IMR-90 (cell line): Measurements from ENCODE around the gene NLRP1. TPM values are rescaled to one million over a fixed set of nuclear protein-coding genes. Genes with fewer than 3 reads are reported as not detected.

ENCODE experiments used
- ATAC-seq: fragments of 200-7000 bp; cut with Tn5 transposase; 2 replicates; pipeline ENCODE4 v1.9.1; 2020; ENCODE audit warnings: low read depth, mild to moderate bottlenecking, moderate library complexity
- BruUV-seq: library from RNA; stranded (reverse); fragments of 400-500 nt; replicated peaks from 2 replicates; lab custom pipeline; 2021; lab: Mats Ljungman, UMichigan
- CTCF ChIA-PET: fragments of 300-600 bp; formaldehyde crosslinking; extraction: SDS; loops from one replicate; lab custom pipeline; 2021; ENCODE audit warnings: antibody characterized with exemption; lab: Yijun Ruan, JAX
- POLR2A ChIA-PET: fragments of 300-600 bp; sonication (Branson Sonifier 250); formaldehyde crosslinking; loops from one replicate; lab custom pipeline; 2022; ENCODE audit warnings: antibody characterized with exemption; ENCODE audit not compliant: unreplicated experiment; lab: Charles Lee
- DNase-seq: peaks from one replicate; pipeline ENCODE4 v3.0.0; 2013
- H2AFZ ChIP-seq: replicated peaks from 2 replicates; pipeline ENCODE3; 2013; ENCODE audit warnings: low read length, mild to moderate bottlenecking; ENCODE audit not compliant: poor library complexity
- H2AK5ac ChIP-seq: 2 replicates; pipeline ENCODE4 v1.6.1; 2013; ENCODE audit warnings: low read depth, low read length, inconsistent platforms
- H2AK9ac ChIP-seq: replicated peaks from 2 replicates; pipeline ENCODE3; 2013; ENCODE audit warnings: mild to moderate bottlenecking, low read depth, low read length, moderate library complexity; ENCODE audit not compliant: poor library complexity
- H2BK120ac ChIP-seq: 2 replicates; pipeline ENCODE4 v1.6.1; 2013; ENCODE audit warnings: low read depth, low read length, inconsistent platforms
- H2BK15ac ChIP-seq: 3 replicates; pipeline ENCODE4 v1.6.1; 2013; ENCODE audit warnings: low read depth, low read length, inconsistent platforms
- H2BK20ac ChIP-seq: 2 replicates; pipeline ENCODE4 v1.6.1; 2013; ENCODE audit warnings: low read depth, mild to moderate bottlenecking, inconsistent platforms, low read length, moderate library complexity
- H2BK5ac ChIP-seq: 2 replicates; pipeline ENCODE4 v1.6.1; 2013; ENCODE audit warnings: mild to moderate bottlenecking, low read depth, low read length, inconsistent platforms; ENCODE audit not compliant: poor library complexity, severe bottlenecking
- H3K14ac ChIP-seq: replicated peaks from 2 replicates; pipeline ENCODE4 v1.6.1; 2013; ENCODE audit warnings: low read depth, low read length, inconsistent platforms
- H3K18ac ChIP-seq: 2 replicates; pipeline ENCODE4 v1.6.1; 2013; ENCODE audit warnings: low read depth, low read length, control low read depth
- H3K23ac ChIP-seq: 2 replicates; pipeline ENCODE4 v1.6.1; 2013; ENCODE audit warnings: low read depth, low read length, inconsistent platforms
- H3K27ac ChIP-seq: 2 replicates; pipeline ENCODE4 v1.5.1; 2013; ENCODE audit warnings: mild to moderate bottlenecking, control low read depth, low read length; ENCODE audit not compliant: insufficient read depth
- H3K27me3 ChIP-seq: 2 replicates; pipeline ENCODE4 v1.6.1; 2013; ENCODE audit warnings: low read length; ENCODE audit not compliant: control insufficient read depth, insufficient read depth
- H3K36me3 ChIP-seq: 2 replicates; pipeline ENCODE4 v1.6.1; 2013; ENCODE audit warnings: low read length, mixed read lengths; ENCODE audit not compliant: control insufficient read depth, insufficient read depth
- H3K4ac ChIP-seq: 2 replicates; pipeline ENCODE4 v1.6.1; 2013; ENCODE audit warnings: low read depth, low read length, inconsistent platforms
- H3K4me1 ChIP-seq: 2 replicates; pipeline ENCODE4 v1.6.1; 2013; ENCODE audit warnings: low read length, mixed read lengths; ENCODE audit not compliant: control insufficient read depth, insufficient read depth
- H3K4me2 ChIP-seq: 2 replicates; pipeline ENCODE4 v1.6.1; 2013; ENCODE audit warnings: low read depth, mild to moderate bottlenecking, control low read depth, low read length, moderate library complexity
- H3K4me3 ChIP-seq: 2 replicates; pipeline ENCODE4 v1.5.1; 2013; ENCODE audit warnings: low read depth, mild to moderate bottlenecking, control low read depth, low read length, moderate library complexity; ENCODE audit not compliant: insufficient read depth
- H3K56ac ChIP-seq: 2 replicates; pipeline ENCODE4 v1.6.1; 2013; ENCODE audit warnings: low read length, inconsistent platforms; ENCODE audit not compliant: insufficient read depth; ENCODE audit errors: extremely low read depth
- H3K79me1 ChIP-seq, 2 experiments: 2 replicates each; pipeline ENCODE4 v1.6.1; 2013; ENCODE audit warnings: low read length in 2 of 2, inconsistent platforms in 1 of 2, low read depth in 1 of 2
- H3K9ac ChIP-seq: 2 replicates; pipeline ENCODE4 v1.6.1; 2013; ENCODE audit warnings: low read depth, low read length, control low read depth
- H3K9me1 ChIP-seq: 2 replicates; pipeline ENCODE4 v1.6.1; 2013; ENCODE audit warnings: low read length, inconsistent platforms; ENCODE audit not compliant: insufficient read depth
- H3K9me3 ChIP-seq: 2 replicates; pipeline ENCODE4 v1.6.1; 2013; ENCODE audit warnings: low read length; ENCODE audit not compliant: control insufficient read depth, insufficient read depth
- H4K20me1 ChIP-seq: 2 replicates; pipeline ENCODE4 v1.6.1; 2013; ENCODE audit warnings: low read length, inconsistent platforms; ENCODE audit not compliant: insufficient read depth
- H4K5ac ChIP-seq: 2 replicates; pipeline ENCODE4 v1.6.1; 2013; ENCODE audit warnings: mild to moderate bottlenecking, low read depth, low read length, control low read depth
- H4K8ac ChIP-seq, 2 experiments: 2 replicates each; pipeline ENCODE4 v1.6.1; 2013; ENCODE audit warnings: low read depth in 2 of 2, low read length in 2 of 2, control low read depth in 1 of 2, inconsistent platforms in 1 of 2
- H4K91ac ChIP-seq: 2 replicates; pipeline ENCODE4 v1.6.1; 2013; ENCODE audit warnings: low read depth, low read length, inconsistent platforms; ENCODE audit not compliant: insufficient read depth
- BHLHE40 ChIP-seq: fragments of 150-350 bp; IDR thresholded peaks from 2 replicates; pipeline ENCODE4 v1.6.1; 2016; ENCODE audit warnings: mild to moderate bottlenecking, low read depth, low read length
- CEBPB ChIP-seq: IDR thresholded peaks from 2 replicates; pipeline ENCODE4 v1.6.1; 2012; ENCODE audit warnings: low read depth, low read length, improper control_type of control experiment
- MAFK ChIP-seq: IDR thresholded peaks from 2 replicates; pipeline ENCODE4 v1.6.1; 2012; ENCODE audit warnings: low read depth, low read length, improper control_type of control experiment
- MAZ ChIP-seq: IDR thresholded peaks from 2 replicates; pipeline ENCODE4 v1.6.1; 2012; ENCODE audit warnings: low read depth, mild to moderate bottlenecking, low read length, improper control_type of control experiment, moderate library complexity, borderline replicate concordance
- MXI1 ChIP-seq: IDR thresholded peaks from 2 replicates; pipeline ENCODE4 v1.6.1; 2012; ENCODE audit warnings: low read depth, mild to moderate bottlenecking, low read length, moderate library complexity, borderline replicate concordance
- NFE2L2 ChIP-seq: fragments of 150-350 bp; IDR thresholded peaks from 2 replicates; pipeline ENCODE4 v1.6.1; 2016; ENCODE audit warnings: low read depth, mild to moderate bottlenecking, low read length
- SMC3 ChIP-seq: fragments of 150-350 bp; IDR thresholded peaks from 2 replicates; pipeline ENCODE4 v1.6.1; 2016; ENCODE audit warnings: low read depth, mild to moderate bottlenecking, antibody characterized with exemption, low read length, moderate library complexity
- WGBS, 2 experiments: methylation state at CpG; one replicate each; pipeline versions ENCODE4 v1.1.5 to v1.1.7; 2013; ENCODE audit warnings: missing lambda C conversion rate in 2 of 2; ENCODE audit not compliant: insufficient read length in 1 of 2; ENCODE audit errors: extremely low coverage in 2 of 2; 5-methylcytosine and 5-hydroxymethylcytosine counted together
- dilution Hi-C: fragments of 300-500 bp; cut with HindIII; formaldehyde crosslinking; loops from one replicate; pipeline ENCODE4 v1.14.3; 2018; ENCODE audit warnings: low sequenced_read_pairs; ENCODE audit not compliant: unreplicated experiment
- in situ Hi-C: fragments of 300-500 bp; cut with MboI; formaldehyde crosslinking; loops from 3 replicates; pipeline ENCODE4 v1.14.3; 2019; ENCODE audit warnings: low sequenced_read_pairs, inconsistent platforms, mixed read lengths
- intact Hi-C: fragments of 100-400 bp; cut with micrococcal nuclease; formaldehyde crosslinking; loops from 2 replicates; pipeline ENCODE4 v1.10.0; 2022
- polyA plus RNA-seq, 3 experiments: library from polyadenylated mRNA; depleted of rRNA; stranded (reverse); fragments of >200 nt; gene quantifications; 2 replicates each; pipeline ENCODE4 v1.2.3, GENCODE V29; 2012; ENCODE audit warnings: low replicate concordance in 1 of 3
- total RNA-seq: library from RNA; depleted of rRNA; stranded (reverse); fragments of >200 nt; gene quantifications from 2 replicates; pipeline ENCODE4 v1.2.3, GENCODE V29; 2012
- TF ChIP-seq, protein P1 (sequence below): fragments of 150-350 bp; IDR thresholded peaks from 2 replicates; pipeline ENCODE4 v1.6.1; 2017; ENCODE audit warnings: mild to moderate bottlenecking, antibody characterized with exemption, low read length, low read depth
- TF ChIP-seq, protein P2 (sequence below): conservative IDR thresholded peaks from 2 replicates; pipeline ENCODE4 v1.5.1; 2012; ENCODE audit warnings: mild to moderate bottlenecking, low read depth, low read length, improper control_type of control experiment

Gene NLRP1
- total and polyA plus RNA-seq, 2 of the 4 experiments (the other 2 are of a cell fraction): 134 to 340 TPM

DNA sequence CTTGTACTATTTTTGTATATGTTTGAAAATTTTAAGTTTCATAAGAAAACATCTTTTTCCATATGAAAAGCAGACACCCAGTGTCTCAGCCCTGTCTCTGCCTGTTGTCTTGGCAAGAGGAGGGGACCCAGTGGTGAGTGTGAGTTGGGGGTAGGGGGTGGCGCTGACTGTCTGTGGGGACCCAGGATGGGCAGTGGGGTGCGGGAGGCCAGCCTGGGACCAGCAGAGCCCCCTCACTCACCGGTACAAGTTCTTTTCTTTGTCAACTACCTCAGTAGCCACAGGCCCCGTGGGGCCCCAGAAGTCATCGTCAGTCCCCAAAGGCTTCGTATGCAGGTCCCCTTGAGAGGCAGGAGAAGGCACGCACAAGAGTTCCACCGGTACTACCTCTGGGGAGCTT, 51.7 kb downstream of the NLRP1 start:
- ATAC-seq (no peak), DNase-seq (no peak)
- Histone ChIP-seq H3K9me1 (peaks cover 7% of the 10 kb centered on the region; the same call in 1 of the 2 replicates), H2BK15ac (no peak overlapping the region), H3K4me1 (peaks cover 5% of the 10 kb centered on the region), H2BK5ac (no peak overlapping the region), H4K91ac (no peak overlapping the region), H3K23ac (no peak overlapping the region), H3K79me1 (peaks cover 0 to 7% of the 10 kb centered on the region in 2 experiments; a peak in 2 of 4 replicates), H2AK5ac (no peak overlapping the region), H2BK120ac (no peak overlapping the region), H3K4me2 (no peak overlapping the region), H3K27ac (no peak overlapping the region), H3K4me3 (no peak overlapping the region), H4K8ac (no peak overlapping the region), H3K27me3 (no peaks in the 10 kb centered on the region), H2AK9ac (no peak overlapping the region), H4K5ac (no peak overlapping the region), H3K56ac (no peak overlapping the region), H3K14ac (no peak overlapping the region), H2BK20ac (no peak overlapping the region), H3K4ac (no peak overlapping the region), H4K20me1 (no peaks in the 10 kb centered on the region), H3K18ac (no peak overlapping the region), H3K9ac (no peak overlapping the region), H3K9me3 (no peaks in the 10 kb centered on the region), H3K36me3 (peaks cover 22% of the 10 kb centered on the region), H2AFZ (no peak overlapping the region)
- in situ Hi-C loops (no loop called here), intact Hi-C loops (no loop called here), dilution Hi-C loops (no loop called here)
- ChIA-PET POLR2A (no interaction called here), CTCF (interaction anchor here (1.4 kb wide), 1 partner anchor 33 kb away, joined by 3 read pairs; no protein-coding TSS in a partner anchor)
- 79% methylated on average over 4 of the region's 8 CpGs; no CpG with 5 or more reads in 1 of the 2 experiments for WGBS, 2 experiments
- BruUV-seq: no TSS peak
- TF ChIP-seq SMC3: no peak
- TF ChIP-seq CEBPB: no peak
- no peak for TF ChIP-seq NFE2L2
- TF ChIP-seq MAFK: no peak
- TF ChIP-seq MAZ: no peak
- TF ChIP-seq, protein P1, sequence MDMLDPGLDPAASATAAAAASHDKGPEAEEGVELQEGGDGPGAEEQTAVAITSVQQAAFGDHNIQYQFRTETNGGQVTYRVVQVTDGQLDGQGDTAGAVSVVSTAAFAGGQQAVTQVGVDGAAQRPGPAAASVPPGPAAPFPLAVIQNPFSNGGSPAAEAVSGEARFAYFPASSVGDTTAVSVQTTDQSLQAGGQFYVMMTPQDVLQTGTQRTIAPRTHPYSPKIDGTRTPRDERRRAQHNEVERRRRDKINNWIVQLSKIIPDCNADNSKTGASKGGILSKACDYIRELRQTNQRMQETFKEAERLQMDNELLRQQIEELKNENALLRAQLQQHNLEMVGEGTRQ: no peak
- TF ChIP-seq, protein P2, sequence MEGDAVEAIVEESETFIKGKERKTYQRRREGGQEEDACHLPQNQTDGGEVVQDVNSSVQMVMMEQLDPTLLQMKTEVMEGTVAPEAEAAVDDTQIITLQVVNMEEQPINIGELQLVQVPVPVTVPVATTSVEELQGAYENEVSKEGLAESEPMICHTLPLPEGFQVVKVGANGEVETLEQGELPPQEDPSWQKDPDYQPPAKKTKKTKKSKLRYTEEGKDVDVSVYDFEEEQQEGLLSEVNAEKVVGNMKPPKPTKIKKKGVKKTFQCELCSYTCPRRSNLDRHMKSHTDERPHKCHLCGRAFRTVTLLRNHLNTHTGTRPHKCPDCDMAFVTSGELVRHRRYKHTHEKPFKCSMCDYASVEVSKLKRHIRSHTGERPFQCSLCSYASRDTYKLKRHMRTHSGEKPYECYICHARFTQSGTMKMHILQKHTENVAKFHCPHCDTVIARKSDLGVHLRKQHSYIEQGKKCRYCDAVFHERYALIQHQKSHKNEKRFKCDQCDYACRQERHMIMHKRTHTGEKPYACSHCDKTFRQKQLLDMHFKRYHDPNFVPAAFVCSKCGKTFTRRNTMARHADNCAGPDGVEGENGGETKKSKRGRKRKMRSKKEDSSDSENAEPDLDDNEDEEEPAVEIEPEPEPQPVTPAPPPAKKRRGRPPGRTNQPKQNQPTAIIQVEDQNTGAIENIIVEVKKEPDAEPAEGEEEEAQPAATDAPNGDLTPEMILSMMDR: no peak
- no peak for TF ChIP-seq MXI1
- TF ChIP-seq BHLHE40: no peak
